Germinal center (tissue), 1 donor: ENCODE data around the gene C10orf67.
"Not testable (repeated sequence)": the region's sequence is repeated elsewhere in the genome, so short reads cannot be mapped to it uniquely, and the experiment has no call there.

ENCODE experiments used
- DNase-seq: peaks from one replicate; pipeline ENCODE4 v3.0.0; 2012; ENCODE audit warnings: mixed read lengths, low spot score

The C10orf67 gene

GRCh38 chr10:23362069-23362830 is 17.7 kb upstream of the C10orf67 start:
- DNase-seq, result no peak

- DNase-seq, result no peak
Observed at GRCh38 chr10:23361665-23362064, 17.1 kb upstream of the C10orf67 start.

GRCh38 chr10:23359692-23360380 is 15.2 kb upstream of the C10orf67 start:
- DNase-seq, result no peak

- no peak for DNase-seq
Observed at GRCh38 chr10:23358357-23358756, 13.8 kb upstream of the C10orf67 start.

GRCh38 chr10:23354630-23355279 is 10.2 kb upstream of the C10orf67 start:
- DNase-seq, result no peak

GRCh38 chr10:23351926-23352519 is 7.4 kb upstream of the C10orf67 start:
- no peak for DNase-seq

- not testable (repeated sequence) for DNase-seq
Observed at GRCh38 chr10:23350706-23351105, 6.1 kb upstream of the C10orf67 start.

GRCh38 chr10:23345861-23346260 is 1.3 kb upstream of the C10orf67 start:
- DNase-seq, result no peak

GRCh38 chr10:23343591-23344240 is 881 bp downstream of the C10orf67 start:
- no peak for DNase-seq

- DNase-seq, result no peak
Observed at GRCh38 chr10:23342213-23342884, 2.2 kb downstream of the C10orf67 start.

GRCh38 chr10:23341004-23341403 is 3.6 kb downstream of the C10orf67 start:
- DNase-seq, result no peak

- no peak for DNase-seq
Observed at GRCh38 chr10:23340354-23340753, 4.2 kb downstream of the C10orf67 start.

GRCh38 chr10:23338886-23339285 is 5.7 kb downstream of the C10orf67 start:
- DNase-seq, result no peak

GRCh38 chr10:23338155-23338828 is 6.3 kb downstream of the C10orf67 start:
- DNase-seq, result no peak

GRCh38 chr10:23337616-23338015 is 7.0 kb downstream of the C10orf67 start:
- DNase-seq, result no peak

GRCh38 chr10:23331567-23332301 is 12.9 kb downstream of the C10orf67 start:
- DNase-seq, result no peak

- DNase-seq, result no peak
Observed at GRCh38 chr10:23330948-23331347, 13.6 kb downstream of the C10orf67 start.

- no peak for DNase-seq
Observed at GRCh38 chr10:23326544-23327307, 17.9 kb downstream of the C10orf67 start.

- DNase-seq, result no peak
Observed at GRCh38 chr10:23325132-23325531, 19.5 kb downstream of the C10orf67 start.
